ENCODE measurements around the gene HOXB6.

HOXB6 gene

GRCh38 chr17:48610282-48611211 is 5.8 kb upstream of the HOXB6 start, which contains the start of gene HOXB7 (continued):
- TF ChIP-seq ZNF335 (tag by site-specific recombination; conservative IDR thresholded peaks at IDR 0.05) (peak; percentile 97), ZNF274 (IDR thresholded peaks at IDR 0.05; ENCODE audit: low read length) (no peak), ZNF274 (tag by site-specific recombination; IDR thresholded peaks at IDR 0.05; ENCODE audit: borderline replicate concordance) (no peak), FEZF1 (tag by site-specific recombination; IDR thresholded peaks at IDR 0.05) (no peak), KLF8 (tag by site-specific recombination; IDR thresholded peaks at IDR 0.05) (peak; percentile 89; the same call in 1 of the 2 replicates), ZNF391 (tag by site-specific recombination; IDR thresholded peaks at IDR 0.05; ENCODE audit: borderline replicate concordance, low read depth) (no peak), OSR2 (tag by site-specific recombination; IDR thresholded peaks at IDR 0.05) (0 out of 2 replicates have a peak, but pooled peaks have one; percentile 12), ZNF280D (tag by site-specific recombination; IDR thresholded peaks at IDR 0.05) (no peak), ZFHX2 (tag by site-specific recombination; conservative IDR thresholded peaks at IDR 0.05) (peak; percentile 74), ZNF404 (tag by site-specific recombination; IDR thresholded peaks at IDR 0.05) (no peak), ZNF677 (tag by site-specific recombination; IDR thresholded peaks at IDR 0.05) (no peak), ZEB2 (tag by site-specific recombination; IDR thresholded peaks at IDR 0.05) (peak; percentile 61; the same call in 1 of the 2 replicates)

GRCh38 chr17:48609759-48610281 is 5.0 kb upstream of the HOXB6 start:
- H3K27ac ChIP-seq (ENCODE audit: extremely low read depth, low read depth, low read length) = peak overlapping the region; percentile 94
- H3K36me3 ChIP-seq (ENCODE audit: control insufficient read depth in 2 of 2, insufficient read depth in 1 of 2, low read length in 2 of 2) = peaks cover 7 to 15% of the 10 kb centered on the region in 2 experiments
- peaks cover 31% of the 10 kb centered on the region for H3K4me1 ChIP-seq (ENCODE audit: control insufficient read depth, insufficient read depth, low read length)
- ChIA-PET CTCF (interaction anchor here (0.6 to 2.4 kb wide), 12 partner anchors 8 to 922 kb away, joined by 3 to 12 read pairs (median 4); partner anchors contain the start of gene SCRN2), POLR2A (interaction anchor here (0.6 to 2.4 kb wide), 12 partner anchors 8 to 778 kb away, joined by 3 to 15 read pairs (median 4); partner anchors contain the start of genes HOXB9, LRRC46 and MRPL10)
- peak overlapping the region; percentile 72 for H3K4me3 ChIP-seq (ENCODE audit: low read depth, low read length)
- H3K9me3 ChIP-seq (ENCODE audit: control insufficient read depth, insufficient read depth, low read depth, low read length) = no peaks in the 10 kb centered on the region
- TF ChIP-seq ZNF837 (tag by site-specific recombination; IDR thresholded peaks at IDR 0.05) (no peak), ZBTB10 (tag by site-specific recombination; IDR thresholded peaks at IDR 0.05) (0 out of 2 replicates have a peak, but pooled peaks have one; percentile 27), ZNF670 (tag by site-specific recombination; IDR thresholded peaks at IDR 0.05; ENCODE audit: low read depth) (no peak), IKZF3 (tag by site-specific recombination; IDR thresholded peaks at IDR 0.05) (peak; percentile 45), ZNF398 (tag by site-specific recombination; IDR thresholded peaks at IDR 0.05) (peak; percentile 47), INSM2 (tag by site-specific recombination; IDR thresholded peaks at IDR 0.05) (no peak), ZNF792 (tag by site-specific recombination; IDR thresholded peaks at IDR 0.05) (no peak), ZBTB48 (tag by site-specific recombination; IDR thresholded peaks at IDR 0.05) (no peak), ZBTB44 (tag by site-specific recombination; IDR thresholded peaks at IDR 0.05) (no peak)
